Colonic mucosa (tissue), 4 donors: ENCODE data around the gene PDE3A. TPM values are rescaled to one million over a fixed set of nuclear protein-coding genes. Genes with fewer than 3 reads are reported as not detected.

Experiments
- DNase-seq: peaks from one replicate; pipeline ENCODE4 v3.0.0-alpha.2; 2020
- H3K27ac ChIP-seq: fragments of 200-600 bp; one replicate; pipeline ENCODE4 v1.8.0; 2021
- H3K27me3 ChIP-seq: fragments of 200-600 bp; one replicate; pipeline ENCODE4 v1.8.0; 2021
- H3K36me3 ChIP-seq: fragments of 200-600 bp; one replicate; pipeline ENCODE4 v1.8.0; 2021
- H3K4me1 ChIP-seq: fragments of 200-600 bp; one replicate; pipeline ENCODE4 v1.8.0; 2021; ENCODE audit warnings: mild to moderate bottlenecking
- H3K4me3 ChIP-seq: fragments of 200-600 bp; one replicate; pipeline ENCODE4 v1.8.0; 2021
- H3K9ac ChIP-seq, 2 donors: one replicate each; pipeline ENCODE4 v1.7.0; 2013; ENCODE audit warnings: control low read depth in 2 of 2, low read depth in 2 of 2, low read length in 2 of 2
- H3K9me3 ChIP-seq: fragments of 200-600 bp; one replicate; pipeline ENCODE4 v1.8.0; 2021
- CTCF ChIP-seq: fragments of 200-600 bp; IDR thresholded peaks from one replicate; pipeline ENCODE4 v1.8.0; 2022; ENCODE audit warnings: antibody characterized with exemption, mild to moderate bottlenecking
- intact Hi-C: fragments of 100-400 bp; cut with DNase I; formaldehyde crosslinking; loops from one replicate; pipeline ENCODE4 v1.14.1; 2022
- total RNA-seq, 2 donors: library from RNA; stranded (reverse); fragmentation: NEBNext Ultra II Directional in 1 of 2; extraction: Animal tissue kit (Norgen Biotek cat#: 25700) in 1 of 2; gene quantifications; one replicate each; pipeline ENCODE4 v1.2.1, GENCODE V29; 2021
- donor health status: healthy.
- donor health status: DM: no; HTN: no; CAD: no.
- donor health status: DM: no; HTN: no; CAD: no.

Gene PDE3A
- total RNA-seq, 2 donors from 2014 or later, result 32.1 to 50.6 TPM

- H3K9me3 ChIP-seq, result no peaks in the 10 kb centered on the region
- H3K4me1 ChIP-seq, result no peaks in the 10 kb centered on the region
- no peak for TF ChIP-seq CTCF
- intact Hi-C loops, result loop anchor here (10.0 kb wide), 1 partner anchor 50 kb away; no protein-coding TSS in a partner anchor
- H3K4me3 ChIP-seq, result no peak overlapping the region
- H3K27ac ChIP-seq, result no peak overlapping the region
- no peak overlapping the region for H3K9ac ChIP-seq
- no peaks in the 10 kb centered on the region for H3K27me3 ChIP-seq
- DNase-seq, result no peak
- H3K36me3 ChIP-seq, result no peaks in the 10 kb centered on the region
These were observed 6.5 kb downstream of the PDE3A start for GRCh38 chr12:20374795-20375194.

- Histone ChIP-seq H3K36me3 (no peaks in the 10 kb centered on the region), H3K9ac (no peak overlapping the region), H3K27ac (no peak overlapping the region), H3K4me3 (no peak overlapping the region), H3K9me3 (no peaks in the 10 kb centered on the region), H3K4me1 (no peaks in the 10 kb centered on the region), H3K27me3 (no peaks in the 10 kb centered on the region)
- intact Hi-C loops, result loop anchor here (10.0 kb wide), 1 partner anchor 49 kb away; no protein-coding TSS in a partner anchor
- DNase-seq, result no peak
- TF ChIP-seq CTCF, result no peak
These were observed 7.2 kb downstream of the PDE3A start for GRCh38 chr12:20375560-20375959.

- TF ChIP-seq CTCF, result no peak
- Histone ChIP-seq H3K9me3 (no peaks in the 10 kb centered on the region), H3K27me3 (no peaks in the 10 kb centered on the region), H3K4me3 (no peak overlapping the region), H3K36me3 (no peaks in the 10 kb centered on the region), H3K9ac (no peak overlapping the region), H3K4me1 (no peaks in the 10 kb centered on the region), H3K27ac (no peak overlapping the region)
- no peak for DNase-seq
- intact Hi-C loops, result loop anchor here (10.0 kb wide), 1 partner anchor 48 kb away; no protein-coding TSS in a partner anchor
These were observed 8.6 kb downstream of the PDE3A start for GRCh38 chr12:20376984-20377383.

- intact Hi-C loops, result loop anchor here (10.0 kb wide), 1 partner anchor 47 kb away; no protein-coding TSS in a partner anchor
- Histone ChIP-seq H3K27ac (no peak overlapping the region), H3K9ac (no peak overlapping the region), H3K9me3 (no peaks in the 10 kb centered on the region), H3K27me3 (no peaks in the 10 kb centered on the region), H3K36me3 (no peaks in the 10 kb centered on the region), H3K4me3 (no peak overlapping the region), H3K4me1 (no peaks in the 10 kb centered on the region)
- no peak for DNase-seq
- TF ChIP-seq CTCF, result no peak
These were observed 9.4 kb downstream of the PDE3A start for GRCh38 chr12:20377750-20378149.

GRCh38 chr12:20382117-20382516, 13.8 kb downstream of the PDE3A start:
- no peak overlapping the region for H3K9ac ChIP-seq
- no peaks in the 10 kb centered on the region for H3K9me3 ChIP-seq
- intact Hi-C loops, result no loop called here
- H3K27ac ChIP-seq, result peak overlapping the region; percentile 5
- no peak for TF ChIP-seq CTCF
- H3K4me1 ChIP-seq, result no peaks in the 10 kb centered on the region
- H3K27me3 ChIP-seq, result no peaks in the 10 kb centered on the region
- no peak for DNase-seq
- H3K4me3 ChIP-seq, result no peak overlapping the region
- H3K36me3 ChIP-seq, result no peaks in the 10 kb centered on the region
